ENCODE results near the gene VOPP1. TPM values are rescaled to one million over a fixed set of nuclear protein-coding genes. Genes with fewer than 3 reads are reported as not detected.
"Not testable (repeated sequence)": the region's sequence is repeated elsewhere in the genome, so short reads cannot be mapped to it uniquely, and the experiment has no call there.

The VOPP1 gene
- total and polyA plus RNA-seq, 11 donors, result 9.9 to 58.0 (median 22.9) TPM

DNA sequence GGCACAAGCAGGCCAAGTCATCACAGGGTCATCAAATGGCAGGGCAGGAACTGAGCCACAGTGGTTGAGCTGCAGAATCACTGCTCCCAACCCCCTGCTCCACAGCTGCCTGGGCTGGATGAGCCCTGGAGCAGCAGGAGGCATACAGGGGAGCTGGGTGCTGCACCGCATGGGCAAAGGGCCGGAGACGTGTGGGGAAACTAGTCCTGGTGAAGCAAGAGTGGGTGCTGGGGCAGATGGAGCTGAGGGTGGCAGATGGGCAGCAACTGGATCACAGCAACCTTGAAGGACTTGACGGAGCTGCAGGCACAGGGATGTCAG, 16.0 kb upstream of the VOPP1 start:
- WGBS, 4 donors, result 76 to 92% (median 86%) methylated on average over 3 to 4 of the region's 4 CpGs
- no peak for TF ChIP-seq POLR2A (IDR thresholded peaks at IDR 0.05)
- TF ChIP-seq, protein P1, sequence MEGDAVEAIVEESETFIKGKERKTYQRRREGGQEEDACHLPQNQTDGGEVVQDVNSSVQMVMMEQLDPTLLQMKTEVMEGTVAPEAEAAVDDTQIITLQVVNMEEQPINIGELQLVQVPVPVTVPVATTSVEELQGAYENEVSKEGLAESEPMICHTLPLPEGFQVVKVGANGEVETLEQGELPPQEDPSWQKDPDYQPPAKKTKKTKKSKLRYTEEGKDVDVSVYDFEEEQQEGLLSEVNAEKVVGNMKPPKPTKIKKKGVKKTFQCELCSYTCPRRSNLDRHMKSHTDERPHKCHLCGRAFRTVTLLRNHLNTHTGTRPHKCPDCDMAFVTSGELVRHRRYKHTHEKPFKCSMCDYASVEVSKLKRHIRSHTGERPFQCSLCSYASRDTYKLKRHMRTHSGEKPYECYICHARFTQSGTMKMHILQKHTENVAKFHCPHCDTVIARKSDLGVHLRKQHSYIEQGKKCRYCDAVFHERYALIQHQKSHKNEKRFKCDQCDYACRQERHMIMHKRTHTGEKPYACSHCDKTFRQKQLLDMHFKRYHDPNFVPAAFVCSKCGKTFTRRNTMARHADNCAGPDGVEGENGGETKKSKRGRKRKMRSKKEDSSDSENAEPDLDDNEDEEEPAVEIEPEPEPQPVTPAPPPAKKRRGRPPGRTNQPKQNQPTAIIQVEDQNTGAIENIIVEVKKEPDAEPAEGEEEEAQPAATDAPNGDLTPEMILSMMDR (IDR thresholded peaks at IDR 0.05), result no peak
- Histone ChIP-seq H3K27me3 (no peaks in the 10 kb centered on the region), H3K4me1 (peaks cover 0 to 8% (median 1%) of the 10 kb centered on the region in 12 donors), H3K9me3 (no peaks in the 10 kb centered on the region), H3K36me3 (no peaks in the 10 kb centered on the region), H3K27ac (no peak overlapping the region), H3K4me3 (no peak overlapping the region)
- DNase-seq (no peak), ATAC-seq (no peak)
- intact Hi-C loops (cut with DNase I), result no loop called here

- Histone ChIP-seq H3K36me3 (no peaks in the 10 kb centered on the region), H3K27ac (no peak overlapping the region), H3K9me3 (no peaks in the 10 kb centered on the region), H3K4me3 (no peak overlapping the region), H3K27me3 (no peaks in the 10 kb centered on the region), H3K4me1 (peaks cover 0 to 3% (median 0%) of the 10 kb centered on the region in 12 donors)
- ATAC-seq, result no peak
- no peak for DNase-seq
- no peak for TF ChIP-seq POLR2A (IDR thresholded peaks at IDR 0.05)
- TF ChIP-seq, protein P1 (IDR thresholded peaks at IDR 0.05), result no peak
- 70 to 82% (median 77%) methylated on average over 5 to 8 of the region's 8 CpGs for WGBS, 4 donors
- intact Hi-C loops (cut with DNase I), result no loop called here
Observed at GRCh38 chr7:55587687-55588378, 15.5 kb upstream of the VOPP1 start.

DNA sequence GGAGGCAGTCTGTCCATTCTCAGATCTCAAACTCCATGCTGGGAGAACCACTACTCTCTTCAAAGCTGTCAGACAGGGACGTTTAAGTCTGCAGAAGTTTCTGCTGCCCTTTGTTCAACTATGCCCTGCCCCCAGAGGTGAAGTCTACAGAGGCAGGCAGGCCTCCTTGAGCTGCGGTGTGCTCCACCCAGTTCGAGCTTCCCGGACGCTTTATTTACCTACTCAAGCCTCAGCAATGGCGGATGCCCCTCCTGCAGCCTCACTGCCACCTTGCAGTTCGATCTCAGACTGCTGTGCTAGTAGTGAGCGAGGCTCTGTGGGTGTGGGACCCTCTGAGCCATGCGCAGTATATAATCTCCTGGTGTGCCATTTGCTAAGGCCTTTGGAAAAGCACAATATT, 10.4 kb upstream of the VOPP1 start:
- H3K27me3 ChIP-seq; H3K4me3 ChIP-seq; H3K27ac ChIP-seq; H3K36me3 ChIP-seq; ATAC-seq; H3K4me1 ChIP-seq; intact Hi-C loops (cut with DNase I); DNase-seq; H3K9me3 ChIP-seq: not testable (repeated sequence)
- WGBS, 4 donors, result 90 to 93% (median 91%) methylated on average over 5 to 9 of the region's 9 CpGs

DNA sequence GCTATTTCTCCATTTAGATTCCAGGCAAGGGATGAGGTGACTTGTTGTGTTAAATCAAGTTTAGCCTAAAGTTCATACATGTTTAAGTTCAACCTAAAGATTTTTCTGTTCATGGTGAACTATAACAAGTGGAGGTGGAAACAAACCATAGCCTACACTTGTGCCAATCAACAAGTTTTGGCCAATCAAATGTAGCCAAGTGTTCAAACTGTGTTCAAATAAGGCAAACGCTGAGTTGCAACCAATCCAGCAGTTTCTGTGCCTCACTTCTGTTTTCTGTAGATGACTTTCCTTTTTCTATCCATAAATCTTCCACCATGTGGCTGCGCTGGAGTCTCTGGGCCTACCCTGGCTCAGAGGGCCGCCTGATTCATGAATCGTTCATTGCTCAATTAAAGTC, 4.5 kb upstream of the VOPP1 start:
- no peaks in the 10 kb centered on the region for H3K36me3 ChIP-seq
- 91 to 94% (median 91%) methylated on average over 4 of the region's 4 CpGs for WGBS, 4 donors
- H3K4me3 ChIP-seq, result no peak overlapping the region
- TF ChIP-seq, protein P1 (IDR thresholded peaks at IDR 0.05), result no peak
- no peak for TF ChIP-seq POLR2A (IDR thresholded peaks at IDR 0.05)
- H3K27ac ChIP-seq, result no peak overlapping the region
- H3K4me1 ChIP-seq, result peaks cover 6 to 27% (median 22%) of the 10 kb centered on the region in 12 donors
- intact Hi-C loops (cut with DNase I), result loop anchor here in 2 of 10 donors (10.0 kb wide), 2 partner anchors 72 to 388 kb away; partner anchors contain the start of gene NIPSNAP2 (in 2 of the 2)
- H3K9me3 ChIP-seq, result no peaks in the 10 kb centered on the region
- ATAC-seq (no peak), DNase-seq (no peak)
- H3K27me3 ChIP-seq, result no peaks in the 10 kb centered on the region

DNA sequence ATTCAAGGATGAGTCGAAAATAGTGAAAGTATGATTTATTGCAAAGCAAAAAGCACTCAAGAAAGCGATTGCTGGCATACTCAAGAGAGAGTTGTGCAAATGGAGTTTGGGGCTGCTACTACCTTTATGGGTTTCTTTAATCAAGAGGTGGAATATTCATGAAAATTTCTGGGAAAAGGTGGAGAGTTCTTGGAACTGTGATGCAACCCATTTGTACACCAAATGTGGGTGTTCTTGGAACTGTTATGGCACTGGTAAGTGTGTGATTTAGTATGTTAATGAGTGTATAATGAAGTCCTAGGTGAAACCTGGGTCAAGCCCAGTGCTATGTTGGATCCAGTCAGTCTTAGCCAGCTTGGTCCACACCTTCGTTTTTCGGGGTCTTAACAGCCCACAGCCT, 3.4 kb upstream of the VOPP1 start:
- WGBS, 4 donors, result 93 to 96% (median 95%) methylated on average over 4 of the region's 4 CpGs
- intact Hi-C loops (cut with DNase I), result loop anchor here in 3 of 10 donors (2.0 to 10.0 kb wide), 3 partner anchors 25 to 389 kb away; partner anchors contain the start of gene NIPSNAP2 (in 2 of the 3)
- no peaks in the 10 kb centered on the region for H3K9me3 ChIP-seq
- no peak overlapping the region for H3K27ac ChIP-seq
- TF ChIP-seq, protein P1 (IDR thresholded peaks at IDR 0.05), result no peak
- TF ChIP-seq POLR2A (IDR thresholded peaks at IDR 0.05), result no peak
- DNase-seq (no peak), ATAC-seq (no peak)
- H3K36me3 ChIP-seq, result no peaks in the 10 kb centered on the region
- H3K4me3 ChIP-seq, result no peak overlapping the region
- peaks cover 6 to 34% (median 25%) of the 10 kb centered on the region in 12 donors for H3K4me1 ChIP-seq
- H3K27me3 ChIP-seq, result no peaks in the 10 kb centered on the region
